ENCODE data around the gene CAMKK1. TPM values are rescaled to one million over a fixed set of nuclear protein-coding genes. Genes with fewer than 3 reads are reported as not detected.

Gene CAMKK1
- 9.9 and 11.3 TPM in 2 replicates for total RNA-seq

DNA sequence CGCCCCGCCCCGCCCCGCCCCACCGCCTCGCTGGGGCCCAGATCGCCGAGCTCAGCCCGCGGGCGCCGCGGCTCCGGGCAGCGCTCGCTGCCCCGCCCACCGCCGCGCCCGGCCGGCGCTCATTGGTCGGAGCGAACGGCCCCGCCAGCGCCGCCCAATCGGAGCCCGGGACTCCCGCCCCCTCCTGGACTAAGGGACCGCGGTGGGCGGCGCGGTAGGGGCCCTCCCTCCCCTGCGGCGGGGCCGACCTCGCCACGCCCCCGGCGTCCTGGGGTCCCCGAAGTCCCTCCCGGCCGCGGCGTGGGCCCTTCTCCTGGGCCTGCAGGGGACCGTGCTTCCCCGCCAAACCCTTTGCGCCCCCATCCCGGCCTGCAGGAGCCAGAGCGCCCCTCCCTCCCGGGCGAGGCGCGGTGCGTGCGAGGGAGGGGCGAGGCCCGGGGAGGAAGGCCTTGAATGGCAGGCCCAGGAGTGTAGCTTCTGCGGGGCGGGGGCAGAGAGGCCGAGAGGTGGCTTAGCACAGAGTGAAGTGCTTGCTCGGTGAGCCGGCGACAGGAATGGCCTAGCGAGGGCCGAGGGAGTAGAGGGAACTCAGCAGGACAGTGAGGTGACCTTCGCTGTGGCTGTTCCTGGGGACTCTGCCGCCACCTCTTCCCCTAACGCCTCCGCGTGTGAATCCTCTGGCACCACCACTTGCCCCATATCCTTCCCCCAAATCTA, at the start of gene CAMKK1:
Gene CAMKK1, minus strand, starts transcription at position 51 of the 717 bp plus-strand sequence. CDS start 7,366 bp downstream, outside the sequence.

DNA sequence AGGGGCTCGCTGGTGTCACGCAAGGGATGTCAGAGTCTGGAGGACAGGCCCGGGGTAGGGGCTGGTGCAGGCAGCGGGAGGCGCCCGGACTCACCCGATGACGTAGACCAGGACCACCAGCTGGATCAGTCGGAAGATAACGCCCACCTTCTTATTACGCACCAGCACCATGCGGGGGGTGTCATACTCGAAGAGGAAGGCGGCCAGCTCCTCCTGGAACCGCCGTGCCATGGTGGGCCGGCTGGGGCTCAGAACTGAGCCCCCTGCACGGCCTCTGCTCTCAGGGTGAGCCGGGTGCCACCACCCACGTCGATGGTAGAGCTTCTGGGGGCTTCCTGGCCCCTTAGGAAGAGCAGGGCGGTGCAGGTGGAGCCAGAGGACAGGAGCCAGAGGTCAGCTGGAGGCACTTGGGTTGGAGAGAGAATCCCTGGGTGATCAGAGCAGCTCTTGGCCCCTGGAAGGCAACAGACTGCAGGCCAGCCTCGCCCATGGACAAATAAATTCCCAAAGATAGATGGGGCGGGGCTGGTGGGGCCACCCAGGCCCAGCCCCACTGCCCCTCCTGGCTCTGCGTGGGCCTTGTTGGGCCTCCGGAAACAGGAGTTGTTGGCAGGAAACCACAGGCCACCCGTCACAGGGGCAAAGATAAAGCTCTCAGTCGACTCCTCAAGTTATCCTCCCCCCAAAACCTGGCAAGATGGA, 23.3 kb upstream of the CAMKK1 start, which contains the start of gene P2RX1:
Gene P2RX1, minus strand, starts transcription at position 471 of the 702 bp plus-strand sequence. Its CDS starts 240 bp downstream, at position 231.

DNA sequence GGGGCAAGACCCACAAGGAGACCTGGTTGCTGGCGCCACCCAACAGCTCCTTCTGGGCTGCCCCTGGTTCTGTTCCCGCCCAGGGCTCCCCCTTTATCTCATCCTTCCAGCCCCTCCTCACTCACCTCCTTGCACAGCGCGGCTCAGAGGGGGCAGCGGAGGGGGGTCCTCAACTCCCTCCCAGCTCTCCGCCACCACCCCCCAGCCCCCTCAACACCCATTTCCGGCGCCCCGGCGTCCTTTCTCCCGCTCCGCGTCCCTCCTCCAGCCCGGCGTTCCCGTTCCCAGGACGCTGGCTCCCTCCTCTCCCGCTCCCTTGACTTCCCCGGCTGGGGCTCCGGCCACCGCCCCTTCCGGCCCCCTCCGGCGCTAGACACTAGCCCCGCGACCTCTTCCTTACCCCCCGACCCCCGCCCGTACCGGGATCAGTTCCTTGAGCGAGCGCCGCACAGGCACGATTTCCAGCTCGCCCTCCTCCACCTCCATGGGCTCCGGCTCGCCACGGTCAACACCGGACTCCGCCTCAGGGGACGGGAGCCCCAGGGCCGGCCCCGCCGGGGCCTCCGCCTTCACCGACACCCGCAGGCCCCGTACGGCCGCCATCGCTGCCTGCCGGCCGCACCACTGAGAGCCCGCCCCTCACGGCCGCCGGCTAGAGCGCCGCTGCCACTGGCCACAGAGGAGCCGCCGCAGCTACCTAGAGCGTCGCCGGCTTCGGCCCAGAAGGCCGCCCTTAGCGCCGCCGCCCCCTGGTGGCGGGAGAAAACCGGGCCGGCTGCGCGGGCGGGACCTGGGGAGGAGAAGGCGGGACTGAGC, 47.0 kb downstream of the CAMKK1 start, which contains the start of gene NCBP3:
Gene NCBP3, minus strand, starts transcription at position 626 of the 816 bp plus-strand sequence. Its CDS starts 23 bp downstream, at position 603.

Other genes with a start within 250 kb of the CAMKK1 start
- 88.9 and 89.1 TPM in 2 replicates for gene TAX1BP3, start 224.5 kb downstream of the CAMKK1 start, total RNA-seq
- gene EMC6, start 224.2 kb downstream of the CAMKK1 start, total RNA-seq: 16.0 and 20.6 TPM in 2 replicates
- gene P2RX5, start 196.9 kb downstream of the CAMKK1 start, total RNA-seq: 0.37 and 1.2 TPM in 2 replicates
- 8.5 and 13.1 TPM in 2 replicates for gene HASPIN, start 169.2 kb downstream of the CAMKK1 start, total RNA-seq
- gene ITGAE, start 91.9 kb downstream of the CAMKK1 start, total RNA-seq: 7.0 and 9.8 TPM in 2 replicates
- 13.6 and 16.8 TPM in 2 replicates for gene NCBP3, start 46.8 kb downstream of the CAMKK1 start, total RNA-seq
- gene P2RX1, start 23.4 kb upstream of the CAMKK1 start, total RNA-seq: not detected in 2 replicates
- gene ATP2A3, start 71.4 kb upstream of the CAMKK1 start, total RNA-seq: 0.37 and 0.78 TPM in 2 replicates
- 40.1 and 51.6 TPM in 2 replicates for gene ZZEF1, start 250.0 kb upstream of the CAMKK1 start, total RNA-seq